NT2/D1 (cell line): Measurements from ENCODE around the gene CNPY4.
A peak's percentile ranks its signal among the peaks of the same experiment; 100 is the strongest.
"Not testable (repeated sequence)": the region's sequence is repeated elsewhere in the genome, so short reads cannot be mapped to it uniquely, and the experiment has no call there.

ENCODE experiments used
- DNase-seq: peaks from one replicate; pipeline ENCODE4 v3.0.0-alpha.2; 2011; ENCODE audit warnings: low read depth, low spot score
- H3K27me3 ChIP-seq: 2 replicates; pipeline ENCODE4 v1.6.0; 2011; ENCODE audit warnings: mild to moderate bottlenecking; ENCODE audit not compliant: insufficient read length, insufficient read depth
- H3K36me3 ChIP-seq: 2 replicates; pipeline ENCODE4 v1.6.1; 2011; ENCODE audit warnings: mild to moderate bottlenecking, low read length, mixed read lengths; ENCODE audit not compliant: insufficient read depth, insufficient read length
- H3K4me1 ChIP-seq: 2 replicates; pipeline ENCODE4 v1.5.1; 2011; ENCODE audit not compliant: insufficient read depth, insufficient read length
- H3K4me3 ChIP-seq: 2 replicates; pipeline ENCODE4 v1.5.1; 2011; ENCODE audit warnings: low read depth; ENCODE audit not compliant: insufficient read length
- H3K9ac ChIP-seq: 2 replicates; pipeline ENCODE4 v1.6.0; 2011; ENCODE audit warnings: low read depth; ENCODE audit not compliant: insufficient read length
- H3K9me3 ChIP-seq: 2 replicates; pipeline ENCODE4 v1.5.1; 2011; ENCODE audit warnings: mild to moderate bottlenecking, low read length; ENCODE audit not compliant: insufficient read depth
- SUZ12 ChIP-seq: IDR thresholded peaks from 2 replicates; pipeline ENCODE4 v1.6.1; 2011; ENCODE audit not compliant: insufficient read length, insufficient read depth; ENCODE audit errors: extremely low read depth
- YY1 ChIP-seq: IDR thresholded peaks from 2 replicates; pipeline ENCODE4 v1.6.1; 2011; ENCODE audit not compliant: insufficient read length, insufficient read depth
- ZNF274 ChIP-seq: IDR thresholded peaks from 2 replicates; pipeline ENCODE4 v1.6.1; 2011; ENCODE audit warnings: mild to moderate bottlenecking, low read depth, low read length

CNPY4 gene

GRCh38 chr7:100124301-100125230 is 5.1 kb downstream of the CNPY4 start:
- Histone ChIP-seq H3K36me3 (peaks cover 19% of the 10 kb centered on the region), H3K4me3 (no peak overlapping the region), H3K9ac (no peak overlapping the region), H3K9me3 (no peaks in the 10 kb centered on the region), H3K27me3 (peaks cover 20% of the 10 kb centered on the region), H3K4me1 (peaks cover 7% of the 10 kb centered on the region)
- no peak for DNase-seq
- TF ChIP-seq YY1 (no peak), SUZ12 (no peak), ZNF274 (no peak)

- Histone ChIP-seq H3K36me3 (peaks cover 19% of the 10 kb centered on the region), H3K4me1 (peaks cover 7% of the 10 kb centered on the region), H3K9me3 (no peaks in the 10 kb centered on the region), H3K27me3 (peaks cover 20% of the 10 kb centered on the region), H3K4me3 (peak overlapping the region; percentile 82), H3K9ac (peak overlapping the region; percentile 95)
- no peak for TF ChIP-seq SUZ12
- TF ChIP-seq ZNF274: no peak
- TF ChIP-seq YY1: no peak
- DNase-seq: no peak
Observed at GRCh38 chr7:100126239-100126930, 7.0 kb downstream of the CNPY4 start.

- TF ChIP-seq ZNF274 (no peak), YY1 (no peak), SUZ12 (no peak)
Observed at GRCh38 chr7:100126931-100127865, 7.8 kb downstream of the CNPY4 start, which contains the start of gene MBLAC1. Gene MBLAC1 (plus strand): TSS chr7:100126967. CDS start chr7:100127396, 429 bp downstream.

GRCh38 chr7:100127866-100128636 is 8.6 kb downstream of the CNPY4 start:
- peaks cover 10% of the 10 kb centered on the region for H3K36me3 ChIP-seq
- peak overlapping the region; percentile 82 for H3K4me3 ChIP-seq
- TF ChIP-seq YY1 (no peak), SUZ12 (no peak), ZNF274 (no peak)
- H3K9me3 ChIP-seq: no peaks in the 10 kb centered on the region
- peaks cover 7% of the 10 kb centered on the region for H3K4me1 ChIP-seq
- DNase-seq: no peak
- peaks cover 20% of the 10 kb centered on the region for H3K27me3 ChIP-seq
- peak overlapping the region; percentile 90 for H3K9ac ChIP-seq

More at GRCh38 chr7:100126931-100127865, 7.8 kb downstream of the CNPY4 start, which contains the start of gene MBLAC1:
- H3K4me1 ChIP-seq: peaks cover 7% of the 10 kb centered on the region
- peak; percentile 90 for DNase-seq
- no peaks in the 10 kb centered on the region for H3K9me3 ChIP-seq
- peaks cover 17% of the 10 kb centered on the region for H3K36me3 ChIP-seq
- H3K9ac ChIP-seq: peak within 1 kb of the TSS; percentile 95
- H3K4me3 ChIP-seq: peak within 1 kb of the TSS; percentile 82
- peaks cover 20% of the 10 kb centered on the region for H3K27me3 ChIP-seq

- TF ChIP-seq SUZ12 (no peak), YY1 (no peak), ZNF274 (no peak)
- H3K36me3 ChIP-seq: peaks cover 10% of the 10 kb centered on the region
- H3K27me3 ChIP-seq: peaks cover 20% of the 10 kb centered on the region
- H3K4me3 ChIP-seq: no peak overlapping the region
- H3K9ac ChIP-seq: no peak overlapping the region
- H3K4me1 ChIP-seq: peaks cover 7% of the 10 kb centered on the region
- no peak for DNase-seq
- H3K9me3 ChIP-seq: no peaks in the 10 kb centered on the region
Observed at GRCh38 chr7:100128637-100128963, 9.2 kb downstream of the CNPY4 start.

- not testable (repeated sequence) for H3K36me3 ChIP-seq, H3K4me3 ChIP-seq, H3K9ac ChIP-seq, H3K4me1 ChIP-seq, H3K9me3 ChIP-seq, DNase-seq
- H3K27me3 ChIP-seq: peaks cover 20% of the 10 kb centered on the region
Observed at GRCh38 chr7:100130220-100130607, 10.8 kb downstream of the CNPY4 start.
